Activated CD4-positive, alpha-beta T cell treated with anti-CD3 and anti-CD28 coated beads, Interleukin-10, Interleukin-2, amounts not matched to agents 100 ng/mL and 50 ng/mL, durations not matched to agents 16 hours and 8 hours (primary cell): ENCODE measurements around the gene CENPW.

Source experiments
- DNase-seq: peaks from one replicate; pipeline ENCODE4 v3.0.0-alpha.2; 2020

Gene CENPW

GRCh38 chr6:126339796-126340609 is at the start of gene CENPW:
Gene CENPW (plus strand): TSS chr6:126340115. CDS start chr6:126340274, 159 bp downstream.
- DNase-seq: peak; percentile 97

GRCh38 chr6:126293891-126294524 is 45.9 kb upstream of the CENPW start:
- DNase-seq: no peak

GRCh38 chr6:126300126-126300525 is 39.8 kb upstream of the CENPW start:
- no peak for DNase-seq

- DNase-seq: no peak
These were observed 39.2 kb upstream of the CENPW start for GRCh38 chr6:126300735-126301134.

- peak; percentile 3 for DNase-seq
These were observed 37.7 kb upstream of the CENPW start for GRCh38 chr6:126302191-126302590.

- no peak for DNase-seq
These were observed 32.1 kb upstream of the CENPW start for GRCh38 chr6:126307849-126308248.

- DNase-seq: no peak
These were observed 31.6 kb upstream of the CENPW start for GRCh38 chr6:126308362-126308761.

- no peak for DNase-seq
These were observed 27.8 kb upstream of the CENPW start for GRCh38 chr6:126312013-126312665.

GRCh38 chr6:126313941-126314340 is 26.0 kb upstream of the CENPW start:
- DNase-seq: no peak

- DNase-seq: no peak
These were observed 21.1 kb upstream of the CENPW start for GRCh38 chr6:126318797-126319196.

- DNase-seq: no peak
These were observed 6.2 kb upstream of the CENPW start for GRCh38 chr6:126333729-126334128.

GRCh38 chr6:126335210-126335609 is 4.7 kb upstream of the CENPW start:
- no peak for DNase-seq

GRCh38 chr6:126337323-126337722 is 2.6 kb upstream of the CENPW start:
- no peak for DNase-seq

- no peak for DNase-seq
These were observed 1.2 kb downstream of the CENPW start for GRCh38 chr6:126341126-126341525.

- no peak for DNase-seq
These were observed 4.3 kb downstream of the CENPW start for GRCh38 chr6:126344181-126344580.

GRCh38 chr6:126351960-126352359 is 12.0 kb downstream of the CENPW start:
- no peak for DNase-seq

GRCh38 chr6:126352514-126352913 is 12.6 kb downstream of the CENPW start:
- no peak for DNase-seq

- no peak for DNase-seq
These were observed 16.6 kb downstream of the CENPW start for GRCh38 chr6:126356526-126356925.

- no peak for DNase-seq
These were observed 20.1 kb downstream of the CENPW start for GRCh38 chr6:126359936-126360537.

- DNase-seq: no peak
These were observed 22.0 kb downstream of the CENPW start for GRCh38 chr6:126361832-126362440.

GRCh38 chr6:126367849-126368248 is 27.9 kb downstream of the CENPW start:
- no peak for DNase-seq

GRCh38 chr6:126372626-126373025 is 32.7 kb downstream of the CENPW start:
- no peak for DNase-seq

GRCh38 chr6:126373344-126373743 is 33.4 kb downstream of the CENPW start:
- no peak for DNase-seq
